Fibroblast of mammary gland (primary cell): ENCODE data around the gene DAAM1.

Experiments
- DNase-seq: peaks from one replicate; pipeline ENCODE4 v3.0.0-alpha.2; 2010; ENCODE audit warnings: low read depth
- H3K4me3 ChIP-seq: 2 replicates; pipeline ENCODE4 v1.5.1; 2011; ENCODE audit warnings: low read depth, mild to moderate bottlenecking, low read length, moderate library complexity; ENCODE audit not compliant: control insufficient read depth
- CTCF ChIP-seq: conservative IDR thresholded peaks from 2 replicates; pipeline ENCODE4 v1.5.1; 2011; ENCODE audit warnings: low read depth, low read length, inconsistent platforms; ENCODE audit not compliant: control insufficient read depth, insufficient read depth

DAAM1 gene

GRCh38 chr14:59185676-59186075 lies 2.8 kb upstream of the DAAM1 start:
- no peak overlapping the region for H3K4me3 ChIP-seq

GRCh38 chr14:59186306-59186705 lies 2.2 kb upstream of the DAAM1 start:
- TF ChIP-seq CTCF: no peak
- H3K4me3 ChIP-seq: no peak overlapping the region
- no peak for DNase-seq

More at GRCh38 chr14:59185676-59186075, 2.8 kb upstream of the DAAM1 start:
- no peak for DNase-seq
- no peak for TF ChIP-seq CTCF

- TF ChIP-seq CTCF: no peak
- no peak for DNase-seq
- H3K4me3 ChIP-seq: no peak overlapping the region
Observed at GRCh38 chr14:59187118-59187517, 1.3 kb upstream of the DAAM1 start.

GRCh38 chr14:59187802-59188460 lies 536 bp upstream of the DAAM1 start:
- no peak for DNase-seq

GRCh38 chr14:59189091-59189785 lies 771 bp downstream of the DAAM1 start:
- peak overlapping the region; percentile 88 for H3K4me3 ChIP-seq
- DNase-seq: no peak

More at GRCh38 chr14:59187802-59188460, 536 bp upstream of the DAAM1 start:
- peak overlapping the region; percentile 80 for H3K4me3 ChIP-seq
- no peak for TF ChIP-seq CTCF

GRCh38 chr14:59189786-59190368 lies 1.4 kb downstream of the DAAM1 start:
- H3K4me3 ChIP-seq: peak overlapping the region; percentile 88
- TF ChIP-seq CTCF: no peak
- DNase-seq: peak; percentile 90

More at GRCh38 chr14:59189091-59189785, 771 bp downstream of the DAAM1 start:
- no peak for TF ChIP-seq CTCF
